Endothelial cell of umbilical vein (primary cell): ENCODE results near the gene RAB19. TPM values are rescaled to one million over a fixed set of nuclear protein-coding genes. Genes with fewer than 3 reads are reported as not detected.

Experiments used
- BruUV-seq: library from RNA; stranded (reverse); fragments of 400-500 nt; replicated peaks from 2 replicates; lab custom pipeline; 2021; lab: Mats Ljungman, UMichigan
- CTCF ChIA-PET: fragments of 300-600, 350-600 bp; sonication (Branson Sonifier 250); formaldehyde crosslinking; loops from one replicate; lab custom pipeline; 2021; ENCODE audit warnings: antibody characterized with exemption, inconsistent platforms; lab: Charles Lee
- POLR2A ChIA-PET: fragments of 300-600, 350-600 bp; sonication (Branson Sonifier 250); formaldehyde crosslinking; loops from one replicate; lab custom pipeline; 2021; ENCODE audit warnings: antibody characterized with exemption, inconsistent platforms; lab: Charles Lee
- DNase-seq: peaks from one replicate; pipeline ENCODE4 v3.0.0-alpha.2; 2011; ENCODE audit warnings: low read depth, low spot score
- FAIRE-seq: peaks from 2 replicates; lab custom pipeline; 2011; peaks lifted over from hg19 to GRCh38; lab: Jason Lieb, UNC
- H2AFZ ChIP-seq: 2 replicates; pipeline ENCODE4 v1.6.0; 2012; ENCODE audit warnings: low read depth, low read length, control low read depth, inconsistent platforms
- H3K27ac ChIP-seq: 2 replicates; pipeline ENCODE4 v1.5.1; 2011; ENCODE audit warnings: low read depth, mild to moderate bottlenecking, control low read depth, low read length, moderate library complexity; ENCODE audit not compliant: insufficient read depth
- H3K27me3 ChIP-seq, 2 experiments: 2 replicates each; pipeline versions ENCODE4 v1.6.0 to v1.6.1; 2011; ENCODE audit warnings: low read length in 2 of 2, mixed read lengths in 1 of 2; ENCODE audit not compliant: control insufficient read depth in 2 of 2, insufficient read depth in 2 of 2
- H3K36me3 ChIP-seq, 2 experiments: 2 replicates in 1 of 2; 3 replicates in 1 of 2; pipeline ENCODE4 v1.5.1; 2011; ENCODE audit warnings: low read length in 2 of 2, mild to moderate bottlenecking in 1 of 2, moderate library complexity in 1 of 2; ENCODE audit not compliant: control insufficient read depth in 2 of 2, insufficient read depth in 2 of 2; ENCODE audit errors: extremely low read depth in 1 of 2
- H3K4me1 ChIP-seq: 3 replicates; pipeline ENCODE4 v1.5.1; 2011; ENCODE audit warnings: mild to moderate bottlenecking, low read length; ENCODE audit not compliant: control insufficient read depth, insufficient read depth; ENCODE audit errors: extremely low read depth
- H3K4me2 ChIP-seq: 2 replicates; pipeline ENCODE4 v1.6.1; 2011; ENCODE audit warnings: low read length, control low read depth, mixed read lengths; ENCODE audit not compliant: insufficient read depth
- H3K4me3 ChIP-seq, 3 experiments: fragments of 200-600 bp in 1 of 3; sonication (generic), shearing (Covaris generic) in 1 of 3; replicated peaks in 1 of 3; 2 replicates each; pipeline ENCODE4 v1.5.1; 2011 to 2016; ENCODE audit warnings: control low read depth in 3 of 3, low read length in 3 of 3, mild to moderate bottlenecking in 2 of 3, inconsistent platforms in 1 of 3, low read depth in 1 of 3, moderate library complexity in 1 of 3; ENCODE audit not compliant: insufficient read depth in 1 of 3
- H3K79me2 ChIP-seq: 2 replicates; pipeline ENCODE4 v1.6.0; 2012; ENCODE audit warnings: low read length, inconsistent platforms; ENCODE audit not compliant: control insufficient read depth, insufficient read depth
- H3K9ac ChIP-seq: replicated peaks from 2 replicates; pipeline ENCODE3; 2011; ENCODE audit warnings: low read length, control low read depth; ENCODE audit not compliant: insufficient read depth; ENCODE audit errors: extremely low read depth
- H3K9me1 ChIP-seq: replicated peaks from 3 replicates; pipeline ENCODE4 v1.6.0; 2011; ENCODE audit warnings: mild to moderate bottlenecking, low read length; ENCODE audit not compliant: control insufficient read depth, insufficient read depth; ENCODE audit errors: extremely low read depth
- H3K9me3 ChIP-seq: replicated peaks from 2 replicates; pipeline ENCODE4 v1.5.1; 2012; ENCODE audit warnings: low read length, inconsistent platforms; ENCODE audit not compliant: control insufficient read depth, insufficient read depth
- H4K20me1 ChIP-seq: replicated peaks from 2 replicates; pipeline ENCODE3; 2011; ENCODE audit warnings: mild to moderate bottlenecking, low read length; ENCODE audit not compliant: control insufficient read depth, insufficient read depth; ENCODE audit errors: extremely low read depth
- CTCF ChIP-seq, 2 donors: IDR thresholded peaks; 1 replicate in 1 of 2; 2 replicates in 1 of 2; pipeline ENCODE4 v1.5.1; 2011; ENCODE audit warnings: low read length in 2 of 2, mild to moderate bottlenecking in 2 of 2, moderate library complexity in 2 of 2, control low read depth in 1 of 2, inconsistent platforms in 1 of 2, low read depth in 1 of 2; ENCODE audit not compliant: insufficient read depth in 1 of 2; ENCODE audit errors: extremely low read depth in 1 of 2
- EZH2 ChIP-seq: IDR thresholded peaks from 2 replicates; pipeline ENCODE4 v1.6.1; 2012; ENCODE audit warnings: borderline replicate concordance, low read depth, mild to moderate bottlenecking, moderate library complexity, low read length, inconsistent platforms; ENCODE audit not compliant: severe bottlenecking
- FOS ChIP-seq: IDR thresholded peaks from 2 replicates; pipeline ENCODE4 v1.6.1; 2011; ENCODE audit warnings: mild to moderate bottlenecking, low read length, moderate library complexity, borderline replicate concordance; ENCODE audit not compliant: insufficient read depth
- GATA2 ChIP-seq: IDR thresholded peaks from 2 replicates; pipeline ENCODE4 v1.7.0; 2011; ENCODE audit warnings: low read depth, mild to moderate bottlenecking, moderate library complexity, mixed read lengths, low read length; ENCODE audit not compliant: insufficient read length, insufficient read depth
- JUN ChIP-seq: IDR thresholded peaks from 2 replicates; pipeline ENCODE4 v1.6.1; 2011; ENCODE audit warnings: borderline replicate concordance, low read depth; ENCODE audit not compliant: insufficient read length, insufficient read depth
- MAX ChIP-seq: IDR thresholded peaks from 2 replicates; pipeline ENCODE4 v1.6.1; 2011; ENCODE audit not compliant: insufficient read depth, insufficient read length
- MYC ChIP-seq: IDR thresholded peaks from one replicate; pipeline ENCODE4 v1.6.1; 2011; ENCODE audit warnings: mild to moderate bottlenecking, low read depth, low read length
- POLR2A ChIP-seq: IDR thresholded peaks from 2 replicates; pipeline ENCODE4 v1.6.1; 2012; ENCODE audit warnings: low read depth, mild to moderate bottlenecking, control low read depth, low read length
- POLR2AphosphoS5 ChIP-seq: IDR thresholded peaks from 2 replicates; pipeline ENCODE4 v1.6.1; 2012; ENCODE audit warnings: low read depth, mild to moderate bottlenecking, control low read depth, low read length, moderate library complexity; ENCODE audit not compliant: insufficient read depth
- dilution Hi-C: fragments of 300-500 bp; cut with MboI; formaldehyde crosslinking; loops from one replicate; pipeline ENCODE4 v1.15.0; 2019; ENCODE audit warnings: low sequenced_read_pairs; ENCODE audit not compliant: extremely low pct_ligation_motif_present
- intact Hi-C: fragments of 100-400 bp; cut with micrococcal nuclease; formaldehyde crosslinking; loops from one replicate; pipeline ENCODE4 v1.10.0; 2022
- polyA plus RNA-seq, 4 experiments: library from polyadenylated mRNA; depleted of rRNA in 3 of 4; stranded (reverse) in 3 of 4; unstranded in 1 of 4; fragments of >200 nt; gene quantifications; 2 replicates each; pipeline versions ENCODE4 v1.2.1 to v1.2.3, GENCODE V29; 2011 to 2012; ENCODE audit warnings: missing spikeins in 1 of 4
- total RNA-seq: library from RNA; stranded (reverse); gene quantifications from 2 replicates; pipeline ENCODE4 v1.2.3, GENCODE V29; 2021

Gene RAB19
- total and polyA plus RNA-seq, 2 donors (not counting 3 experiments of a cell fraction or from before 2014, with no cell fraction given): not detected

GRCh38 chr7:140435252-140435895 lies 31.5 kb downstream of the RAB19 start:
- Histone ChIP-seq H3K4me3 (no peak overlapping the region), H4K20me1 (no peaks in the 10 kb centered on the region), H3K9me1 (no peaks in the 10 kb centered on the region), H3K36me3 (no peaks in the 10 kb centered on the region), H3K27ac (no peak overlapping the region), H3K4me2 (no peak overlapping the region), H2AFZ (no peak overlapping the region), H3K9ac (no peak overlapping the region), H3K27me3 (peaks cover 0 to 2% of the 10 kb centered on the region in 2 experiments), H3K79me2 (no peaks in the 10 kb centered on the region), H3K9me3 (no peaks in the 10 kb centered on the region), H3K4me1 (no peaks in the 10 kb centered on the region)
- ChIA-PET CTCF (no interaction called here), POLR2A (no interaction called here)
- TF ChIP-seq MYC: no peak
- TF ChIP-seq FOS: no peak
- TF ChIP-seq EZH2: no peak
- no peak for TF ChIP-seq GATA2
- no peak for TF ChIP-seq CTCF (IDR thresholded peaks at IDR 0.05; ENCODE audit: extremely low read depth in 1 of 2, insufficient read depth in 1 of 2, low read depth in 1 of 2, low read length in 2 of 2)
- no peak for TF ChIP-seq POLR2AphosphoS5
- TF ChIP-seq POLR2A: no peak
- no peak for TF ChIP-seq MAX
- no peak for TF ChIP-seq JUN
- DNase-seq (no peak), FAIRE-seq (no peak)
- intact Hi-C loops (no loop called here), dilution Hi-C loops (no loop called here)
- BruUV-seq: no TSS peak
